K562 (cell line): ENCODE results near the gene TMCC2. TPM values are rescaled to one million over a fixed set of nuclear protein-coding genes. Genes with fewer than 3 reads are reported as not detected.

ENCODE experiments used
- ATAC-seq: fragments of 200-7000 bp; cut with Tn5 transposase; 3 replicates; pipeline ENCODE4 v1.9.1; 2020; ENCODE audit warnings: moderate library complexity
- BruUV-seq: library from RNA; stranded (reverse); fragments of 400-500 nt; replicated peaks from 2 replicates; lab custom pipeline; 2021; lab: Mats Ljungman, UMichigan
- CTCF ChIA-PET: fragments of 300-600 bp; formaldehyde crosslinking; extraction: SDS; loops from one replicate; lab custom pipeline; 2021; ENCODE audit warnings: low intra/inter-chr PET ratio; lab: Yijun Ruan, JAX
- POLR2A ChIA-PET: fragments of 300-600, 350-650 bp; sonication (Branson Sonifier 250); formaldehyde crosslinking; extraction: SDS; loops from one replicate; lab custom pipeline; 2021; ENCODE audit warnings: antibody characterized with exemption, inconsistent platforms; lab: Yijun Ruan, JAX
- DNase-seq, 4 experiments: peaks; one replicate each; pipeline versions ENCODE4 v3.0.0 to v3.0.0-alpha.2; 2011 to 2018; ENCODE audit warnings: low spot score in 3 of 4, mixed read lengths in 3 of 4; ENCODE audit errors: extremely low read depth in 1 of 4
- FAIRE-seq: peaks from 2 replicates; lab custom pipeline; 2011; peaks lifted over from hg19 to GRCh38; lab: Jason Lieb, UNC
- H2AFZ ChIP-seq: 2 replicates; pipeline ENCODE4 v1.6.0; 2011; ENCODE audit warnings: low read depth, low read length, control low read depth, inconsistent platforms
- H3K27ac ChIP-seq: fragments of 200-600 bp; 3 replicates; pipeline ENCODE4 v1.8.0; 2011; ENCODE audit warnings: low read depth, mild to moderate bottlenecking, control low read depth, inconsistent platforms, low read length, moderate library complexity, mixed read lengths; ENCODE audit errors: extremely low read depth
- H3K27me3 ChIP-seq, 2 experiments: fragments of 300-600 bp in 1 of 2; 2 replicates in 1 of 2; 3 replicates in 1 of 2; pipeline versions ENCODE4 v1.6.0 to v1.8.0; 2011; ENCODE audit warnings: inconsistent platforms in 2 of 2, low read length in 2 of 2, mild to moderate bottlenecking in 1 of 2, mixed read lengths in 1 of 2, moderate library complexity in 1 of 2; ENCODE audit not compliant: control insufficient read depth in 2 of 2, insufficient read depth in 2 of 2
- H3K36me3 ChIP-seq: fragments of 300-600 bp; 3 replicates; pipeline ENCODE4 v1.8.0; 2011; ENCODE audit warnings: mild to moderate bottlenecking, low read length, inconsistent platforms; ENCODE audit not compliant: control insufficient read depth, insufficient read depth
- H3K4me1 ChIP-seq, 2 experiments: fragments of 200-600 bp in 1 of 2; replicated peaks in 1 of 2; 2 replicates in 1 of 2; 3 replicates in 1 of 2; pipeline versions ENCODE4 v1.5.1 to v1.8.0; 2011; ENCODE audit warnings: inconsistent platforms in 2 of 2, low read length in 2 of 2, mild to moderate bottlenecking in 1 of 2, mixed read lengths in 1 of 2, moderate library complexity in 1 of 2; ENCODE audit not compliant: control insufficient read depth in 2 of 2, insufficient read depth in 2 of 2
- H3K4me2 ChIP-seq: 2 replicates; pipeline ENCODE4 v1.6.1; 2011; ENCODE audit warnings: low read length, control low read depth, inconsistent platforms, mixed read lengths; ENCODE audit not compliant: insufficient read depth
- H3K4me3 ChIP-seq: fragments of 200-600 bp; sonication (generic), shearing (Covaris generic); 2 replicates; pipeline ENCODE4 v1.5.1; 2016; ENCODE audit warnings: control low read depth, inconsistent platforms
- H3K79me2 ChIP-seq: fragments of 200-600 bp; 3 replicates; pipeline ENCODE4 v1.8.0; 2011; ENCODE audit warnings: low read length, inconsistent platforms; ENCODE audit not compliant: control insufficient read depth, insufficient read depth
- H3K9ac ChIP-seq, 2 experiments: 2 replicates each; pipeline versions ENCODE4 v1.6.0 to v1.6.1; 2011; ENCODE audit warnings: low read depth in 2 of 2, low read length in 2 of 2, control low read depth in 1 of 2, inconsistent platforms in 1 of 2, mild to moderate bottlenecking in 1 of 2, mixed read lengths in 1 of 2; ENCODE audit not compliant: insufficient read depth in 1 of 2
- H3K9me1 ChIP-seq: one replicate; pipeline ENCODE4 v1.6.0; 2011; ENCODE audit warnings: inconsistent platforms, mild to moderate bottlenecking, low read length, moderate library complexity; ENCODE audit not compliant: control insufficient read depth, insufficient read depth
- H3K9me3 ChIP-seq: replicated peaks from 2 replicates; pipeline ENCODE4 v1.5.1; 2011; ENCODE audit warnings: low read depth, low read length, inconsistent platforms; ENCODE audit not compliant: control insufficient read depth, insufficient read depth
- H4K20me1 ChIP-seq: replicated peaks from 2 replicates; pipeline ENCODE4 v1.6.1; 2011; ENCODE audit warnings: low read length, inconsistent platforms, mixed read lengths; ENCODE audit not compliant: control insufficient read depth, insufficient read depth
- TCF3 ChIP-seq: sonication (generic); formaldehyde crosslinking; IDR thresholded peaks from 2 replicates; pipeline ENCODE4 v1.4.0; 2020; ENCODE audit warnings: mild to moderate bottlenecking, missing genetic modification reagents
- WGBS: fragments of 100-300 bp; shearing (Covaris generic); methylation state at CpG from one replicate; pipeline ENCODE4 v1.1.6; 2016; ENCODE audit warnings: low coverage, mixed read lengths; ENCODE audit not compliant: insufficient coverage; ENCODE audit errors: missing lambda C conversion rate; 5-methylcytosine and 5-hydroxymethylcytosine counted together
- in situ Hi-C: fragments of 300-500 bp; cut with MboI; formaldehyde crosslinking; loops from 4 replicates; pipeline ENCODE4 v1.15.0; 2018; ENCODE audit warnings: inconsistent platforms, mixed read lengths
- intact Hi-C: fragments of 100-400 bp; cut with micrococcal nuclease; formaldehyde crosslinking; loops from 2 replicates; pipeline ENCODE4 v1.14.2; 2022
- polyA plus RNA-seq, 8 experiments: library from polyadenylated mRNA; depleted of rRNA in 4 of 8; stranded (reverse) in 5 of 8; unstranded in 3 of 8; fragments of >200 nt; fragmentation: Nextera tagmentation in 2 of 8; fragmentation: Illumina TruSeq in 1 of 8; extraction: Ambion mirVana in 2 of 8; extraction: Trizol in 1 of 8; gene quantifications; 2 replicates each; pipeline versions ENCODE4 v1.2.1 to v1.2.3, GENCODE V29; 2011 to 2014; ENCODE audit warnings: inconsistent platforms in 1 of 8, missing spikeins in 1 of 8
- total RNA-seq, 7 experiments: library from RNA; depleted of rRNA in 6 of 7; stranded (reverse); fragments of >200 nt in 6 of 7; fragmentation: Illumina TruSeq in 2 of 7; extraction: Trizol in 2 of 7; gene quantifications; 2 replicates each; pipeline versions ENCODE4 v1.2.1 to v1.2.3, GENCODE V29; 2011 to 2021; ENCODE audit warnings: low replicate concordance in 1 of 7
- TF ChIP-seq, protein P1 (sequence below), 2 experiments: fragments of 450-650 bp; IDR thresholded peaks; 2 replicates each; pipeline ENCODE4 v1.6.1; 2016; ENCODE audit warnings: mild to moderate bottlenecking in 2 of 2, borderline replicate concordance in 1 of 2, low read depth in 1 of 2, moderate library complexity in 1 of 2

Gene TMCC2
- total and polyA plus RNA-seq, 9 of the 15 experiments (the other 6 are each of a cell fraction or from before 2014, with no cell fraction given): 0.06 to 1.8 (median 0.98) TPM

DNA sequence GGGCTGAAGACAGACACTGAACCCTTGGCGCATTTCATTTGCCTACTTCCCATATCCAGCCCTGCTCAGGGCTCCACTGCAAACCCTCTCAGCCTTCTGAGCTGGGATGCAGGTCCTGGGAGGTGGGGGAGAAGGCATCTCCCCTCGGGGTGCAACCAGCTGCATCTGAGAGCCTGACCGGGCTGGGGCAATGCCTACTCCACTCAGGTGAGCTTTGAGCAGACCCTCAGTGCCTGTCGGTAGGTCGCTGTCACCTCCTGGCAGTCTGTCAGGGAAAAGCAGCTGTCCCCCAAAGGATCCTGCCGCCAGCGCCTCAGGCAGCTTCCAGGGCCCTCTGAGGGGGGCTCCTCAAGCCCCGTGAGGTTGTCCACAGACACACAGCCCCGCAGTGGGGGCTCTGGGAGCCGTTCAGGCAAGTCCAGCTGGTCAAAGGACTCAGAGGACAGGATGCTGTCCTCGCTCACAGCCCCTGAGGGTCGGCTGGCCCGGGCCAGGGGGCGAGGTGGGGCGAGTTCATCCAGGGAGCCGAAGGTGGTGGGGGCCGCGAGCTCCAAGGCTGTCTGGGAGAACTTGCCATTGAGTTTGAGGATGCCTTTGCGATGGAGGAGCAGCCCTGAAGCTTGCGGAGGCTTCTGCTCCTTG, 75.6 kb downstream of the TMCC2 start:
- CTCF ChIA-PET: interaction anchor here (0.6 kb wide), 1 partner anchor 348 kb away, joined by 6 read pairs; no protein-coding TSS in a partner anchor
- H3K27me3 ChIP-seq: peaks cover 15 to 62% of the 10 kb centered on the region in 2 experiments; a peak in 4 of 5 replicates
- H3K36me3 ChIP-seq: no peaks in the 10 kb centered on the region
- H3K4me1 ChIP-seq: peaks cover 10 to 15% of the 10 kb centered on the region in 2 experiments; a peak in 3 of 5 replicates
- H3K9me1 ChIP-seq: no peaks in the 10 kb centered on the region
- H3K9me3 ChIP-seq: no peaks in the 10 kb centered on the region
- no peak overlapping the region for H3K4me2 ChIP-seq
- no peak overlapping the region for H3K9ac ChIP-seq
- intact Hi-C loops (no loop called here), in situ Hi-C loops (no loop called here)
- H3K27ac ChIP-seq: no peak overlapping the region
- DNase-seq: no peak
- 11% methylated on average over 20 of the region's 20 CpGs for WGBS
- H3K4me3 ChIP-seq: no peak overlapping the region
- peaks cover 5% of the 10 kb centered on the region; the same call in 1 of the 2 replicates for H4K20me1 ChIP-seq
- no TSS peak for BruUV-seq
- no peaks in the 10 kb centered on the region for H3K79me2 ChIP-seq
- no peak for TF ChIP-seq TCF3
- TF ChIP-seq, protein P1, sequence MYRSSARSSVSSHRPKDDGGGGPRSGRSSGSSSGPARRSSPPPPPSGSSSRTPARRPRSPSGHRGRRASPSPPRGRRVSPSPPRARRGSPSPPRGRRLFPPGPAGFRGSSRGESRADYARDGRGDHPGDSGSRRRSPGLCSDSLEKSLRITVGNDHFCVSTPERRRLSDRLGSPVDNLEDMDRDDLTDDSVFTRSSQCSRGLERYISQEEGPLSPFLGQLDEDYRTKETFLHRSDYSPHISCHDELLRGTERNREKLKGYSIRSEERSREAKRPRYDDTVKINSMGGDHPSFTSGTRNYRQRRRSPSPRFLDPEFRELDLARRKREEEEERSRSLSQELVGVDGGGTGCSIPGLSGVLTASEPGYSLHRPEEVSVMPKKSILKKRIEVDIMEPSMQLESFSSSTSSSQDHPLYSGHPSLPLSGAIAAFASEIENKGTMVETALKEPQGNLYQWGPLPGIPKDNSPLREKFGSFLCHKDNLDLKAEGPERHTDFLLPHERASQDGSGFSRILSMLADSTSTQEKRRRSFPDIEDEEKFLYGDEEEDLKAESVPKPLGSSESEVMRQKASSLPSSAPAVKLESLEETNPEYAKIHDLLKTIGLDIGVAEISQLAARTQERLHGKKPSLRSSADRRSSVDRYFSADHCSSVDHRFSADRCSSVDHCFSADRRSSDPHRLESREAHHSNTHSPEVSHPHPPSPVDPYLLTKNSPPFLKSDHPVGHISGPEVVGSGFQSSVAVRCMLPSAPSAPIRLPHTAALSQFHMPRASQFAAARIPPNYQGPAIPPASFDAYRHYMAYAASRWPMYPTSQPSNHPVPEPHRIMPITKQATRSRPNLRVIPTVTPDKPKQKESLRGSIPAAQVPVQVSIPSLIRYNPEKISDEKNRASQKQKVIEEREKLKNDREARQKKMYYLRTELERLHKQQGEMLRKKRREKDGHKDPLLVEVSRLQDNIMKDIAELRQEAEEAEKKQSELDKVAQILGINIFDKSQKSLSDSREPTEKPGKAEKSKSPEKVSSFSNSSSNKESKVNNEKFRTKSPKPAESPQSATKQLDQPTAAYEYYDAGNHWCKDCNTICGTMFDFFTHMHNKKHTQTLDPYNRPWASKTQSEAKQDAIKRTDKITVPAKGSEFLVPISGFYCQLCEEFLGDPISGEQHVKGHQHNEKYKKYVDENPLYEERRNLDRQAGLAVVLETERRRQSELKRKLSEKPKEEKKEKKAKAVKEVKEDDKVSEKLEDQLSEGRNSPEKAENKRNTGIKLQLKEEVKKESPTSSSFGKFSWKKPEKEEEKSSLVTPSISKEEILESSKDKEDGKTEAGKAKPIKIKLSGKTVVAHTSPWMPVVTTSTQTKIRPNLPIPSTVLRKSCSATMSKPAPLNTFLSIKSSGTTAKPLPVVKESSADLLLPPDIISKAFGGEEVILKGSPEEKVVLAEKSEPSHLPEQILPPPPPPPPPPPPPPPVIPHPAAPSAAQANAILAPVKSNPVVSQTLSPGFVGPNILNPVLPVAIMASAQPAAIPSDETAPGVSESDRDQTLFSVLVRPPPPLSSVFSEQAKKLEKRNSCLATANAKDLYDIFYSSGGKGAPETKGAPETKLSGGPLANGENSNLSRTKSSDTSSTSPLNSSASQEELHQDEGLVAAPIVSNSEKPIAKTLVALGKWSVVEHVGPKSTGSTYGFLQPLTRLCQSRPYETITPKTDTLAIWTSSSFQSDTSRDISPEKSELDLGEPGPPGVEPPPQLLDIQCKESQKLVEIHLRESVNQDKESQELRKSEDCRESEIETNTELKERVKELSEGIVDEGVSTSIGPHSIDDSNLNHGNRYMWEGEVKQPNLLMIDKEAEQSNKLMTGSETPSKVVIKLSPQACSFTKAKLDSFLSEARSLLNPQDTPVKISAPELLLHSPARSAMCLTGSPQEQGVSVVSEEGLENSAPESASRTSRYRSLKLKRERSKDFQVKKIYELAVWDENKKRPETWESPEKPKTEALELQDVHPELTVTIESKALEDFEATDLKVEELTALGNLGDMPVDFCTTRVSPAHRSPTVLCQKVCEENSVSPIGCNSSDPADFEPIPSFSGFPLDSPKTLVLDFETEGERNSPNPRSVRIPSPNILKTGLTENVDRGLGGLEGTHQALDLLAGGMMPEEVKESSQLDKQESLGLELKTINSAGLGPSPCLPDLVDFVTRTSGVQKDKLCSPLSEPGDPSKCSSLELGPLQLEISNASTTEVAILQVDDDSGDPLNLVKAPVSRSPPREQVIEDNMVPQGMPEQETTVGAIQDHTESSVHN (IDR thresholded peaks at IDR 0.05; ENCODE audit: borderline replicate concordance in 1 of 2, low read depth in 1 of 2): no peak
- no peak overlapping the region for H2AFZ ChIP-seq
- no peak for FAIRE-seq
- POLR2A ChIA-PET: interaction anchor here (0.5 to 1.3 kb wide), 7 partner anchors 8 to 1834 kb away, joined by 3 to 5 read pairs (median 4); no protein-coding TSS in a partner anchor
- no peak for ATAC-seq
